HEK293T (cell line): Measurements from ENCODE around the gene C13orf42.

Source experiments
- CTCF ChIA-PET: fragments of 350-600 bp; formaldehyde crosslinking; extraction: SDS; loops from one replicate; lab custom pipeline; 2021; ENCODE audit warnings: antibody characterized with exemption, inconsistent platforms; lab: Yijun Ruan, JAX
- POLR2A ChIA-PET: fragments of 350-600 bp; formaldehyde crosslinking; extraction: SDS; loops from one replicate; lab custom pipeline; 2020; ENCODE audit warnings: antibody characterized with exemption, inconsistent platforms; lab: Yijun Ruan, JAX
- DNase-seq: peaks from one replicate; pipeline ENCODE4 v3.0.0; 2012; ENCODE audit warnings: mixed read lengths; ENCODE audit errors: extremely low spot score
- ARNT ChIP-seq: fragments of 450-650 bp; IDR thresholded peaks from 2 replicates; pipeline ENCODE4 v1.6.1; 2017; ENCODE audit warnings: mild to moderate bottlenecking
- BHLHE40 ChIP-seq: fragments of 450-650 bp; IDR thresholded peaks from 2 replicates; pipeline ENCODE4 v1.6.1; 2016; ENCODE audit warnings: mild to moderate bottlenecking, moderate library complexity, borderline replicate concordance
- CTBP1 ChIP-seq: fragments of 450-650 bp; IDR thresholded peaks from 2 replicates; pipeline ENCODE4 v1.6.1; 2016; ENCODE audit warnings: borderline replicate concordance
- ELF4 ChIP-seq: fragments of 450-650 bp; IDR thresholded peaks from 2 replicates; pipeline ENCODE4 v1.6.1; 2017; ENCODE audit warnings: antibody characterized with exemption
- FOXA1 ChIP-seq: fragments of 450-650 bp; IDR thresholded peaks from 2 replicates; pipeline ENCODE4 v1.6.1; 2016; ENCODE audit warnings: mild to moderate bottlenecking
- FOXK2 ChIP-seq: fragments of 450-650 bp; IDR thresholded peaks from 2 replicates; pipeline ENCODE4 v1.6.1; 2016; ENCODE audit warnings: mild to moderate bottlenecking
- FOXM1 ChIP-seq: fragments of 450-650 bp; IDR thresholded peaks from 2 replicates; pipeline ENCODE4 v1.6.1; 2017; ENCODE audit warnings: mild to moderate bottlenecking, borderline replicate concordance
- HDGF ChIP-seq: fragments of 450-650 bp; IDR thresholded peaks from 2 replicates; pipeline ENCODE4 v1.6.1; 2017; ENCODE audit warnings: antibody characterized with exemption, borderline replicate concordance
- L3MBTL2 ChIP-seq: fragments of 450-650 bp; conservative IDR thresholded peaks from 2 replicates; pipeline ENCODE4 v1.6.1; 2016; ENCODE audit warnings: mild to moderate bottlenecking
- LEF1 ChIP-seq: fragments of 450-650 bp; IDR thresholded peaks from 2 replicates; pipeline ENCODE4 v1.6.1; 2017; ENCODE audit warnings: mild to moderate bottlenecking, borderline replicate concordance
- NFRKB ChIP-seq: fragments of 450-650 bp; IDR thresholded peaks from 2 replicates; pipeline ENCODE4 v1.6.1; 2016; ENCODE audit warnings: mild to moderate bottlenecking, moderate library complexity
- PKNOX1 ChIP-seq: fragments of 450-650 bp; IDR thresholded peaks from 2 replicates; pipeline ENCODE4 v1.6.1; 2016
- SP1 ChIP-seq: fragments of 450-650 bp; IDR thresholded peaks from 2 replicates; pipeline ENCODE4 v1.6.1; 2017
- SUZ12 ChIP-seq: fragments of 450-650 bp; IDR thresholded peaks from 2 replicates; pipeline ENCODE4 v1.6.1; 2016; ENCODE audit warnings: mild to moderate bottlenecking
- TARDBP ChIP-seq: fragments of 450-650 bp; IDR thresholded peaks from 2 replicates; pipeline ENCODE4 v1.6.1; 2016
- ZNF384 ChIP-seq: fragments of 450-650 bp; IDR thresholded peaks from 2 replicates; pipeline ENCODE4 v1.6.1; 2016

C13orf42 gene

GRCh38 chr13:51033421-51034185 is 77.5 kb downstream of the C13orf42 start:
- no peak for DNase-seq
- no peak for TF ChIP-seq ELF4
- no peak for TF ChIP-seq NFRKB
- no peak for TF ChIP-seq CTBP1
- TF ChIP-seq LEF1 = no peak
- TF ChIP-seq FOXA1 = no peak
- no peak for TF ChIP-seq ARNT
- TF ChIP-seq BHLHE40 = no peak
- TF ChIP-seq PKNOX1 = no peak
- no peak for TF ChIP-seq SP1
- no peak for TF ChIP-seq FOXK2
- TF ChIP-seq L3MBTL2 = no peak
- TF ChIP-seq HDGF = no peak
- no peak for TF ChIP-seq ZNF384
- TF ChIP-seq FOXM1 = no peak
- no peak for TF ChIP-seq SUZ12
- TF ChIP-seq TARDBP = no peak
- POLR2A ChIA-PET = no interaction called here
- CTCF ChIA-PET = interaction anchor here (0.6 kb wide), 1 partner anchor 11 kb away, joined by 4 read pairs; no protein-coding TSS in a partner anchor

GRCh38 chr13:51032831-51033230 is 78.2 kb downstream of the C13orf42 start:
- TF ChIP-seq FOXM1 = no peak
- no peak for TF ChIP-seq L3MBTL2
- TF ChIP-seq SUZ12 = no peak
- TF ChIP-seq CTBP1 = no peak
- no peak for TF ChIP-seq ARNT
- TF ChIP-seq LEF1 = no peak
- no peak for TF ChIP-seq BHLHE40
- TF ChIP-seq NFRKB = no peak
- no peak for TF ChIP-seq ZNF384
- no peak for TF ChIP-seq ELF4
- no peak for TF ChIP-seq HDGF
- no peak for TF ChIP-seq PKNOX1
- TF ChIP-seq FOXK2 = no peak
- no peak for TF ChIP-seq SP1
- TF ChIP-seq TARDBP = no peak
- TF ChIP-seq FOXA1 = no peak
- ChIA-PET POLR2A (no interaction called here), CTCF (no interaction called here)
- no peak for DNase-seq
